SK-N-MC (cell line): ENCODE measurements around the gene VEZF1.

ENCODE experiments used
- EZH2 ChIP-seq: fragments of 200-600 bp; sonication (generic); IDR thresholded peaks from one replicate; pipeline ENCODE4 v1.6.1; 2017; ENCODE audit warnings: antibody characterized with exemption
- FOXP2 ChIP-seq: optimal IDR thresholded peaks from 2 replicates; pipeline ENCODE3; 2011; ENCODE audit warnings: mild to moderate bottlenecking, moderate library complexity; ENCODE audit not compliant: insufficient read depth; ENCODE audit errors: extremely low read length, control extremely low read depth
- POLR2AphosphoS5 ChIP-seq: IDR thresholded peaks from 2 replicates; pipeline ENCODE4 v1.6.1; 2012; ENCODE audit warnings: mild to moderate bottlenecking, low read depth, low read length, borderline replicate concordance

DNA sequence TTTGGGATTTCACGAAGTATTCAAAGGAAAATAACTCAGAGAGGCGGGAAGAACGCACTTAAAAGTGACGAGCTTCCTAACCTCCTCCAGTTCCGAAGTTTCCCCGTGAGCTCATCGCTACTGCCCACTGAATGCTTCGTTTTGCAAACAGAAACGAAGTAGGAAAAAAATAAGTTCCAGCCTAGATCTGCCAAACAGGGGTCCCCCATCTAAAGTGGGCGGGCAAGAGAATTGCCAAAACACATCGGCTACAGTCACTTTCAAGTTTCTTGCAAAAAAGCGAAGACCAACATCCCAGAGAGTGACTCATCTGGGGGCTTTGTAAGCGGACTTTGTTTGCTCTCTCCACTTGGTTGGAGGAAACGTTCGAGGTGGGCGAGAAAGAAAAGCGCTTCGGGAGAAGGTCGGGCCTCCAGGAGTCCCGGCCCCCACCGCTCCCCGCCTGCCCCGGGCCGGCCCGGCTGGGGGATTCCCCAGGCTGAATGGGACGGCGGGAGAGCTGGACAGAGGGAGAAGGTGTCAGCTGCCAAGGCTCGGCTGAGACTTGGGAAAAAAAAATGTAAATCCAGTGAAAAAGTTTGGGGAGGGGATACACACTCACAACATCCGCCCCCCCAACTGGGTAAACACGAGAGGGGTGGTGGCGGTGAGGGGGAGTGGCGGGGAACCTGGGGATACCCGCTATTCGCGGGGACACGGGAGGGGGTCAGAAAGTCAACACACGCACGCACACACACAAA, 1.0 kb downstream of the VEZF1 start:
- TF ChIP-seq EZH2 (no peak), POLR2AphosphoS5 (no peak), FOXP2 (no peak)
